Activated CD4-positive, alpha-beta T cell treated with anti-CD3 and anti-CD28 coated beads, Interleukin-2, amount 10 ng/mL, durations not matched to agents 7 days and 5 days (primary cell): Measurements from ENCODE around the gene ROPN1. TPM values are rescaled to one million over a fixed set of nuclear protein-coding genes. Genes with fewer than 3 reads are reported as not detected.
"Not testable (repeated sequence)": the region's sequence is repeated elsewhere in the genome, so short reads cannot be mapped to it uniquely, and the experiment has no call there.

ENCODE experiments used
- CTCF ChIA-PET: fragments of 350-600 bp; sonication (Branson Sonifier 250); formaldehyde crosslinking; loops from one replicate; lab custom pipeline; 2021; ENCODE audit warnings: antibody characterized with exemption; lab: Charles Lee
- POLR2A ChIA-PET: fragments of 350-600 bp; sonication (Branson Sonifier 250); formaldehyde crosslinking; loops from one replicate; lab custom pipeline; 2021; ENCODE audit warnings: antibody characterized with exemption; lab: Charles Lee
- DNase-seq: peaks from one replicate; pipeline ENCODE4 v3.0.0-alpha.2; 2020
- H3K27ac Mint-ChIP-seq: one replicate; pipeline ENCODE4 v1.8.0; 2021; ENCODE audit warnings: mild to moderate bottlenecking, moderate library complexity, mixed read lengths
- H3K27me3 Mint-ChIP-seq: one replicate; pipeline ENCODE4 v1.8.0; 2021; ENCODE audit warnings: mixed read lengths
- H3K36me3 Mint-ChIP-seq: one replicate; pipeline ENCODE4 v1.8.0; 2021; ENCODE audit warnings: low read depth, mixed read lengths
- H3K4me1 Mint-ChIP-seq: one replicate; pipeline ENCODE4 v1.8.0; 2021; ENCODE audit warnings: mixed read lengths
- H3K4me3 Mint-ChIP-seq: one replicate; pipeline ENCODE4 v1.8.0; 2021; ENCODE audit warnings: mild to moderate bottlenecking, moderate library complexity, mixed read lengths
- H3K9me3 Mint-ChIP-seq: one replicate; pipeline ENCODE4 v1.8.0; 2021; ENCODE audit warnings: mixed read lengths
- total RNA-seq, 2 experiments: library from RNA; stranded (reverse); gene quantifications; one replicate each; pipeline ENCODE4 v1.2.3, GENCODE V29; 2021

The ROPN1 gene
- total RNA-seq, result not detected

DNA sequence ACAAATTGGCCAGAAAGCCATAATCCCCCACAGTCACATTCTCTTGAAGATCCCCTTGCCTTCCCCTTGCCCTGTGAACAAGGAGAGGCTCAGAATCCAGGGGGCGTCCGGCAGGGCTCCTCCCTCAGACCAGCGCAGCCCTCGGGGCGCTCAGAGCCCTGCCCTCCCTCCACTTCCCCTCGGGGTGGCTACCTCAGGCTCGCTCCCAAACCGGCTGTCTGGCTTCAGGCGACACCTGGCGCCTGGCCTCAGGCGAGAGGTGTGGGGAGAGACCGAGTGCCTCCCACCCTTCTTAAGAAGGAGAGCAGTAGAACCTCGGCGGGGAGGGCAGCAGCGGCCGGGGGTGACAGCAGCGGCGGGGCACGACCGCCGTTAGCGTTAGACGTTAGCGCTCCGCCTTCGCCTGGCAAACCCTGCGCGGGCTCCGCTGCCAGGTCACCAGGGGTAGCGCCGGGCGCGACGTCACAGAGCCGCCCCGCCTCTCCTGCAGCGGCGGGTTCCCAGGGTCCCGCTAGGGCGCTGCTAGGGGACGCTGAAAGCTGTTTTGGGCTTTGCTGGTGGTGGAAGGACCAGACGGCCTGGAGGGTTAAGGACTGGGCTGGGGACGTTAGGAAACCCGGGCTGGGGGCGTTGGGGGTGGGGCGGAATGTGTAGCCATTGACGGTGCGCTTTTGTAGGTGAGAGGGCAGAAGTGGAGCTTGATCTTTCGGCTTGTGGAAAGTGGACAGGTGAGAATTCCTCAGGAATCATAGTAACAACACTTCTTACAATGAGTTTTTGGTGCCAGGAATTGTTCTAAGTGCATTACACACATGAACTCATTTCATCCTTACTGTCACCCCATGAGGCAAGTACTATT is at the start of gene ROPN1:
ROPN1 (minus strand) TSS at position 395 of the 859 bp plus-strand sequence. CDS start 11,643 bp downstream, outside the sequence.
- peaks cover 40% of the 10 kb centered on the region for H3K27me3 Mint-ChIP-seq
- H3K27ac Mint-ChIP-seq, POLR2A ChIA-PET, DNase-seq, H3K9me3 Mint-ChIP-seq, H3K4me1 Mint-ChIP-seq, CTCF ChIA-PET, H3K36me3 Mint-ChIP-seq: not testable (repeated sequence)
- peak within 1 kb of the TSS; percentile 46 for H3K4me3 Mint-ChIP-seq

GRCh38 chr3:124041553-124041952 is 49.6 kb upstream of the ROPN1 start:
- H3K27ac Mint-ChIP-seq, result no peak overlapping the region
- DNase-seq, result no peak

DNA sequence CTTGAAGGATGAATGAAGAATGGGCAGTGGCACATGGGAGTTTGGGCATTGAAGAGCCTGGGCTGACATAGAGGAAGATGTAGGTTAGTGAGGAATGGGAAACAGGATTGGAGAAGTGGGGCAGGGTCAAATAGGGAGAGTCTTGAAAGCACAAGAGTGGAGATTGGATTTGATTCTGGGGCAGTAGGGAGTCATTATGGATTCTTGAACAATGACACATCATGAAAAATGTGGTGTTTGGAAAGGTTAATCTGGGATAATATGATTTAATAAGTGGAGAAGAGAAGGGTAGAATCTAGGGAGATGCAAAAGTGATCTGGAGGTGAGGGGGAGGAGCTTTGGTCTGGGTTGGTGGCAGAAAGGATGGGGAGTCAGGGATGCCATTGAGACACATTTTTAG is 45.4 kb upstream of the ROPN1 start:
- Mint-ChIP-seq H3K27me3 (peaks cover 33% of the 10 kb centered on the region), H3K4me1 (peaks cover 12% of the 10 kb centered on the region), H3K4me3 (no peak overlapping the region), H3K36me3 (no peaks in the 10 kb centered on the region), H3K9me3 (no peaks in the 10 kb centered on the region), H3K27ac (no peak overlapping the region)
- CTCF ChIA-PET, result no interaction called here
- no peak for DNase-seq
- POLR2A ChIA-PET, result no interaction called here

More at GRCh38 chr3:124041553-124041952, 49.6 kb upstream of the ROPN1 start:
- ChIA-PET CTCF (interaction anchor here (0.6 kb wide), 1 partner anchor 525 kb away, joined by 5 read pairs; no protein-coding TSS in a partner anchor), POLR2A (no interaction called here)
- Mint-ChIP-seq H3K36me3 (no peaks in the 10 kb centered on the region), H3K27me3 (peaks cover 14% of the 10 kb centered on the region), H3K4me3 (no peak overlapping the region), H3K9me3 (no peaks in the 10 kb centered on the region), H3K4me1 (no peaks in the 10 kb centered on the region)

DNA sequence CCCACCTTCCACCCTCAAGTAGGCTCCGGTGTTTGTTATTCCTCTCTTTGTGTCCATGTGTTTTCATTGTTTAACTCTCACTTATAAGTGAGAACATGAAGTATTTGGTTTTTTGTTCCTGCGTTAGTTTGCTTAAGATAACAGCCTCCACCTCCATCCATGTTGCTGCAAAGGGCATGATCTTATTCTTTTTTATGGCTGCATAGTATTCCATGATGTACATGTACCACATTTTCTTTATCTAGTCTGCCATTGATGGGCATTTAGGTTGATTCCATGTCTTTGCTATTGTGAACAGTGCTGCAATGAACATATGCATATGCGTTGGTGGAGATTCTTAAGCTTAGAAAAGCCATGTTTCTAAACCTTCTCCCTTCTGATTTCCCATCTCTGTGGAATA is 44.3 kb upstream of the ROPN1 start:
- H3K9me3 Mint-ChIP-seq, H3K27ac Mint-ChIP-seq, H3K36me3 Mint-ChIP-seq, DNase-seq, CTCF ChIA-PET, POLR2A ChIA-PET, H3K4me3 Mint-ChIP-seq: not testable (repeated sequence)
- peaks cover 44% of the 10 kb centered on the region for H3K27me3 Mint-ChIP-seq
- H3K4me1 Mint-ChIP-seq, result peaks cover 14% of the 10 kb centered on the region

DNA sequence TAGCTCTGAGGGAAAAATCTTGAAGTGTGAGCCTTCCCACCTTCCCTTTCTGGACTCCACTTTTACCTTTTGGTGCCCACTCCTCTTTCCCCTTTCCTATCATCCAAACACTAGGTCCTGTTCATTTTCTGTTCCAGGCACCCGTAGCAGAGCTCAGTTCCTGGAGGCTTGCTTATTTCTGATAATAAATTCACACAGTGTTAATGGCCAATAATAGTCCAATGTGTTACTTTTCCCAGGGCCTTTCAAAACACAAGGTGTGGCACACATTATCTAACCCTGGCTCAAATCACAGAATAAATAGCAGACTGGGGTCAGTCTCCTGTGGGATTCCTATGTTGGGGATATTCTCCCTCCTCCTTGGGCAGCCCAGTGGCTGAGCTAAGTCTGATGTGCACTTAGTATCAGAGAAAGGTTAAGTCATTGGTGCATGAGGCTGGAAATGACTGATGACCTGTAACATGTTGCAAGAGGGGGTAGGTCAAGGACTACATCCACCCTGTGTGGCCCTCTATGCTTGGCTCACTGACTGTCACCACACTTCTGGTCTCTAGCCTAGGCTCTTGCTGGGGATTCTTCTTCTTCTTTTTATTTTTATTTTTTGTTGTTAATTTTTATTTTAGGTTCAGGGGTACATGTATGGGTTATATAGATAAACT is 43.7 kb upstream of the ROPN1 start:
- no peaks in the 10 kb centered on the region for H3K9me3 Mint-ChIP-seq
- no peak overlapping the region for H3K27ac Mint-ChIP-seq
- POLR2A ChIA-PET, result no interaction called here
- no peak overlapping the region for H3K4me3 Mint-ChIP-seq
- DNase-seq, result no peak
- peaks cover 47% of the 10 kb centered on the region for H3K27me3 Mint-ChIP-seq
- H3K36me3 Mint-ChIP-seq, result no peaks in the 10 kb centered on the region
- H3K4me1 Mint-ChIP-seq, result peaks cover 14% of the 10 kb centered on the region
- CTCF ChIA-PET, result no interaction called here

DNA sequence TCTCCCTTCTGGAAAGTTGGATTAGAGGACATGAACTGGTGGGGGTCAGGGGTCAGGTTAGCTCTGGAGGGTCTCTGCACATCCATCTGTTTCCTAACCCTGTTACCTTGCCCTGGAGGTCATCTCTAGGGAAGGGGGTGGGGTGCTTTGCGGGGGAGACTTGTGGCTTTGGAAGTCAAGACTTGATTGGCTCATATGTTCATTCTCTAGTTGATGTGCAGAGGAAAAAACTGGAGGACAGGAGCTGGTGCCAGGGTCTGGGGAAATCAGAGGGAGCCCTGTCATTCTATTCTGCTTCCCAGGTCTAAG is 42.9 kb upstream of the ROPN1 start:
- H3K36me3 Mint-ChIP-seq, result no peaks in the 10 kb centered on the region
- peaks cover 49% of the 10 kb centered on the region for H3K27me3 Mint-ChIP-seq
- CTCF ChIA-PET, result no interaction called here
- no peak overlapping the region for H3K27ac Mint-ChIP-seq
- no peak for DNase-seq
- H3K9me3 Mint-ChIP-seq, result no peaks in the 10 kb centered on the region
- POLR2A ChIA-PET, result no interaction called here
- no peak overlapping the region for H3K4me3 Mint-ChIP-seq
- H3K4me1 Mint-ChIP-seq, result peaks cover 14% of the 10 kb centered on the region

- no peak for DNase-seq
- H3K36me3 Mint-ChIP-seq, result no peaks in the 10 kb centered on the region
- no peaks in the 10 kb centered on the region for H3K9me3 Mint-ChIP-seq
- peak overlapping the region; percentile 35 for H3K4me3 Mint-ChIP-seq
- no peak overlapping the region for H3K27ac Mint-ChIP-seq
- peaks cover 14% of the 10 kb centered on the region for H3K4me1 Mint-ChIP-seq
- peaks cover 49% of the 10 kb centered on the region for H3K27me3 Mint-ChIP-seq
- CTCF ChIA-PET, result interaction anchor here (1.1 to 1.8 kb wide), 5 partner anchors 10 to 95 kb away, joined by 3 to 5 read pairs (median 4); no protein-coding TSS in a partner anchor
- POLR2A ChIA-PET, result no interaction called here
These were observed 42.3 kb upstream of the ROPN1 start for GRCh38 chr3:124034016-124034843.

GRCh38 chr3:124033360-124034015 is 41.6 kb upstream of the ROPN1 start, which contains the start of gene KALRN:
Gene KALRN, plus strand, starts transcription at chr3:124033369.
- H3K4me1 Mint-ChIP-seq, result peaks cover 14% of the 10 kb centered on the region
- H3K27ac Mint-ChIP-seq, result no peak within 1 kb of the TSS
- H3K9me3 Mint-ChIP-seq, result no peaks in the 10 kb centered on the region
- H3K36me3 Mint-ChIP-seq, result no peaks in the 10 kb centered on the region
- H3K27me3 Mint-ChIP-seq, result peaks cover 53% of the 10 kb centered on the region
- POLR2A ChIA-PET, result no interaction called here
- H3K4me3 Mint-ChIP-seq, result peak within 1 kb of the TSS; percentile 41
- no peak for DNase-seq
- CTCF ChIA-PET, result interaction anchor here (1.1 to 1.8 kb wide), 8 partner anchors 10 to 94 kb away, joined by 3 to 5 read pairs (median 4); no protein-coding TSS in a partner anchor

DNA sequence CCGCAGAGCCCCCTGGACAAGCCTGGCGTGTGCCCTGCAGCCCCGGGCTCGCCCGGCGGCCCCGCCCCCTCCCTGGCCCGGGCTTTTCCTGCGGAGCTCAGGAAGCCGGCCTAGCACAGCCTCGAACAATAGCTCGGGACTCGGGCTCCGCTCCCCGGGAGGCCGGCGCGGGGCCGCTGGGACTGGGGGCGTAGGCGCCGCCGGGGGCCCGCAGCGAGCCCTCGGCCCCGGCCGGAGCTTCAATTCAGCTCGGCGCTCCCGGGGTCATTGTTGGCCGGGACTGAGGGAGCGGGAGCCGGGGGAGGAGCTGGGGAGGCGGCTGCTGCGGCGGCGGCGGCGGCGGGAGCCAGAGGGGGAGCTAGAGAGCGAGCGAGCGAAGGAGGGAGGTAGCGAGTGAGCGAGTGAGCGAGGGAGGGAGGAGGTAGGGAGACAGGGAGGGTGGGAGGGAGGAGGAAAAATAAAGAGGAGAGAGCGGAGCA is 41.0 kb upstream of the ROPN1 start:
- ChIA-PET POLR2A (no interaction called here), CTCF (interaction anchor here (0.6 to 1.8 kb wide), 11 partner anchors 9 to 94 kb away, joined by 3 to 6 read pairs (median 4); no protein-coding TSS in a partner anchor)
- Mint-ChIP-seq H3K27me3 (peaks cover 55% of the 10 kb centered on the region), H3K27ac (no peak overlapping the region), H3K36me3 (no peaks in the 10 kb centered on the region), H3K4me1 (peaks cover 14% of the 10 kb centered on the region), H3K4me3 (peak overlapping the region; percentile 16), H3K9me3 (no peaks in the 10 kb centered on the region)
- peak; percentile 58 for DNase-seq

- Mint-ChIP-seq H3K36me3 (no peaks in the 10 kb centered on the region), H3K9me3 (no peaks in the 10 kb centered on the region), H3K27me3 (peaks cover 58% of the 10 kb centered on the region), H3K4me3 (peak overlapping the region; percentile 41), H3K4me1 (peaks cover 14% of the 10 kb centered on the region), H3K27ac (no peak overlapping the region)
- no peak for DNase-seq
- ChIA-PET POLR2A (no interaction called here), CTCF (interaction anchor here (0.6 to 1.8 kb wide), 10 partner anchors 9 to 59 kb away, joined by 3 to 6 read pairs (median 4); no protein-coding TSS in a partner anchor)
These were observed 40.5 kb upstream of the ROPN1 start for GRCh38 chr3:124032311-124032880.

DNA sequence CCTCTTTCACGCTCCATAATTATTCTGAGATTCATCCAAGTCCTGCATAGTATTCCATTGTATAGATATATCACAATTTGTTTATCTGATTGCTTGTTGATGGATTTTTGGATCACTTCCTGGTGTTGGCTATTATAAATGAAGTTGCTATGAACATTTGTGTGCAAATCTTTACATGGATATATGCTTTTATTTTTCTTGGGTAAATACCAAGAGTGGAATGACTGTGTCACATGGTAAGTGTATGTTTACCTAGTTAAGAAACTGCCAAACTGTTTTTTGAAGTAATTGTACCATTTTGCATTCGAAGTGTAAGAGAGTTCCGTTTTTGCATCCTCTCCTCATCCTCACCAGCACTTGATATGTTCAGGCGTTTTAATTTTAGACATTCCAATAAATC is 34.6 kb upstream of the ROPN1 start:
- H3K36me3 Mint-ChIP-seq, result no peaks in the 10 kb centered on the region
- no peak overlapping the region for H3K4me3 Mint-ChIP-seq
- peaks cover 25% of the 10 kb centered on the region for H3K27me3 Mint-ChIP-seq
- ChIA-PET CTCF (interaction anchor here (0.9 kb wide), 1 partner anchor 12 kb away, joined by 3 read pairs; no protein-coding TSS in a partner anchor), POLR2A (no interaction called here)
- DNase-seq, result no peak
- H3K9me3 Mint-ChIP-seq, result no peaks in the 10 kb centered on the region
- no peaks in the 10 kb centered on the region for H3K4me1 Mint-ChIP-seq
- H3K27ac Mint-ChIP-seq, result no peak overlapping the region
